HL-60 (cell line): ENCODE measurements around the gene NPAS1.

Experiments
- DNase-seq, 2 experiments: peaks; one replicate each; pipeline ENCODE4 v3.0.0-alpha.2; 2010 to 2020; ENCODE audit warnings: low read depth in 1 of 2, low spot score in 1 of 2
- H3K27ac ChIP-seq: fragments of 250-450 bp; sonication (Bioruptor Pico); replicated peaks from 2 replicates; pipeline ENCODE4 v1.5.1; 2020; ENCODE audit warnings: mild to moderate bottlenecking, moderate library complexity
- H3K27me3 ChIP-seq: fragments of 250-450 bp; sonication (Bioruptor Pico); 2 replicates; pipeline ENCODE4 v1.5.1; 2021; ENCODE audit warnings: mild to moderate bottlenecking, moderate library complexity; ENCODE audit not compliant: insufficient read depth, poor library complexity, severe bottlenecking
- H3K4me3 ChIP-seq: replicated peaks from 2 replicates; pipeline ENCODE4 v1.5.1; 2011; ENCODE audit warnings: mild to moderate bottlenecking, control low read depth, low read length; ENCODE audit not compliant: insufficient read depth
- GABPA ChIP-seq: IDR thresholded peaks from 2 replicates; pipeline ENCODE4 v1.6.1; 2012; ENCODE audit warnings: low read depth
- POLR2AphosphoS5 ChIP-seq: IDR thresholded peaks from 2 replicates; pipeline ENCODE4 v1.6.1; 2012; ENCODE audit warnings: low read depth
- SPI1 ChIP-seq: IDR thresholded peaks from 2 replicates; pipeline ENCODE4 v1.6.1; 2012; ENCODE audit warnings: low read depth, mild to moderate bottlenecking, borderline replicate concordance
- TF ChIP-seq, protein P1 (sequence below): IDR thresholded peaks from one replicate; pipeline ENCODE4 v1.5.1; 2011; ENCODE audit warnings: low read length, control low read depth, inconsistent platforms; ENCODE audit not compliant: insufficient read depth
- TF ChIP-seq, protein P2 (sequence below): IDR thresholded peaks from 2 replicates; pipeline ENCODE4 v1.6.1; 2012; ENCODE audit warnings: low read depth; ENCODE audit not compliant: insufficient replicate concordance

NPAS1 gene

DNA sequence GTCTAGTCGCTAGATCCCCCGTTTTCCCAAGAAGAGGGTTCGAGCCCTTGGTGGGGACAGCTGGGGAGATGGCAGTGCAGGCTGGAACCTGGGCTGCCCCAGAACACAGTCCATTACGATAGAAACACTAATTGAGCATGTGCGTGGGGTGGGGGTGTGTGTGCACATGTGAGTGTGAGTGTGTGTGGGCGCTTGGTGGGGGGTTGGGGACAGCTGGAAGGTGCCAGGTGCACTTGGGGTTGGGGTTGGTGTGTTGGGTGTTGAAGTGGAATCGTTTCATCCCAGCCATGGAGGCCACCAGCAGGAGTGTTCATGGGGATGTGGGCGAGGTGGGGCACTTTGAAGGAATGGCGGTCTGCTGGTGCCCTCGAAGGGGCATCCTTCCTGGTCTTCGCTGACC lies 18.1 kb upstream of the NPAS1 start:
- Histone ChIP-seq H3K4me3 (no peak overlapping the region), H3K27me3 (peaks cover 16% of the 10 kb centered on the region), H3K27ac (no peak overlapping the region)
- DNase-seq = no peak
- TF ChIP-seq POLR2AphosphoS5 = no peak; the same call in 1 of the 2 replicates
- no peak for TF ChIP-seq GABPA
- TF ChIP-seq SPI1 = no peak
- TF ChIP-seq, protein P1, sequence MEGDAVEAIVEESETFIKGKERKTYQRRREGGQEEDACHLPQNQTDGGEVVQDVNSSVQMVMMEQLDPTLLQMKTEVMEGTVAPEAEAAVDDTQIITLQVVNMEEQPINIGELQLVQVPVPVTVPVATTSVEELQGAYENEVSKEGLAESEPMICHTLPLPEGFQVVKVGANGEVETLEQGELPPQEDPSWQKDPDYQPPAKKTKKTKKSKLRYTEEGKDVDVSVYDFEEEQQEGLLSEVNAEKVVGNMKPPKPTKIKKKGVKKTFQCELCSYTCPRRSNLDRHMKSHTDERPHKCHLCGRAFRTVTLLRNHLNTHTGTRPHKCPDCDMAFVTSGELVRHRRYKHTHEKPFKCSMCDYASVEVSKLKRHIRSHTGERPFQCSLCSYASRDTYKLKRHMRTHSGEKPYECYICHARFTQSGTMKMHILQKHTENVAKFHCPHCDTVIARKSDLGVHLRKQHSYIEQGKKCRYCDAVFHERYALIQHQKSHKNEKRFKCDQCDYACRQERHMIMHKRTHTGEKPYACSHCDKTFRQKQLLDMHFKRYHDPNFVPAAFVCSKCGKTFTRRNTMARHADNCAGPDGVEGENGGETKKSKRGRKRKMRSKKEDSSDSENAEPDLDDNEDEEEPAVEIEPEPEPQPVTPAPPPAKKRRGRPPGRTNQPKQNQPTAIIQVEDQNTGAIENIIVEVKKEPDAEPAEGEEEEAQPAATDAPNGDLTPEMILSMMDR = no peak
- TF ChIP-seq, protein P2, sequence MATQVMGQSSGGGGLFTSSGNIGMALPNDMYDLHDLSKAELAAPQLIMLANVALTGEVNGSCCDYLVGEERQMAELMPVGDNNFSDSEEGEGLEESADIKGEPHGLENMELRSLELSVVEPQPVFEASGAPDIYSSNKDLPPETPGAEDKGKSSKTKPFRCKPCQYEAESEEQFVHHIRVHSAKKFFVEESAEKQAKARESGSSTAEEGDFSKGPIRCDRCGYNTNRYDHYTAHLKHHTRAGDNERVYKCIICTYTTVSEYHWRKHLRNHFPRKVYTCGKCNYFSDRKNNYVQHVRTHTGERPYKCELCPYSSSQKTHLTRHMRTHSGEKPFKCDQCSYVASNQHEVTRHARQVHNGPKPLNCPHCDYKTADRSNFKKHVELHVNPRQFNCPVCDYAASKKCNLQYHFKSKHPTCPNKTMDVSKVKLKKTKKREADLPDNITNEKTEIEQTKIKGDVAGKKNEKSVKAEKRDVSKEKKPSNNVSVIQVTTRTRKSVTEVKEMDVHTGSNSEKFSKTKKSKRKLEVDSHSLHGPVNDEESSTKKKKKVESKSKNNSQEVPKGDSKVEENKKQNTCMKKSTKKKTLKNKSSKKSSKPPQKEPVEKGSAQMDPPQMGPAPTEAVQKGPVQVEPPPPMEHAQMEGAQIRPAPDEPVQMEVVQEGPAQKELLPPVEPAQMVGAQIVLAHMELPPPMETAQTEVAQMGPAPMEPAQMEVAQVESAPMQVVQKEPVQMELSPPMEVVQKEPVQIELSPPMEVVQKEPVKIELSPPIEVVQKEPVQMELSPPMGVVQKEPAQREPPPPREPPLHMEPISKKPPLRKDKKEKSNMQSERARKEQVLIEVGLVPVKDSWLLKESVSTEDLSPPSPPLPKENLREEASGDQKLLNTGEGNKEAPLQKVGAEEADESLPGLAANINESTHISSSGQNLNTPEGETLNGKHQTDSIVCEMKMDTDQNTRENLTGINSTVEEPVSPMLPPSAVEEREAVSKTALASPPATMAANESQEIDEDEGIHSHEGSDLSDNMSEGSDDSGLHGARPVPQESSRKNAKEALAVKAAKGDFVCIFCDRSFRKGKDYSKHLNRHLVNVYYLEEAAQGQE = no peak

DNA sequence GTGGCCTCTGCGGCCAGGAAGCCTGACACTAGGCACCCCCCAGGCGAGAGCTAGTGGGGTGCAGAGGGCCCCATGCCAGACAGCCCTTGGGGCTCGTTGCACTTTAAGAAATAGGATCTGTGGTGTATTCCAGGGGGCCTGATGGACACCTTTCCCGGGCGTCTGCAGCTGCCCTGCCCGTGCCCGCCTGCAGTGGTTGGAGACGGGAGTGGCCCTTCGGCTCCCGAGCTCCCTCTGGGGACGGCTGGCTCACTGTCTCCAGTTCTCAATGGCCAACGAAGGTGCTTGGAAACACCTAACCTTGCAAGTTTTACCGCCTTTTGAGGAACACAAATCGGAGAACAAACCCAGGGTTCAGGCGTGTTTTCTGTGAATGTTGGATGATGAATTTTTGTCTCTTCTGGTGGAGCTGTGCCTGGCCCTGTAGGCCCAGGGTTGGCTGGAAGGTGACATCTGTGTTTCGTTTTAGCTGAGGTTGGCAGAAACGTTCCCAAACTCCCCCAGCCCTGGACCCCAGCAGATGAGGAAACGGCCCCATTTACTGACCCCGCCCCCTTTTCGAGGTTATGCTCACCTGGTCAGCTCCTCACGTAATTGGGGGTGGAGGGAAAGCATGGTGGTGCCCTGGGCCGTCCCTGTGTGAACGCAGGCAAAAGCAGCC lies 17.4 kb upstream of the NPAS1 start:
- Histone ChIP-seq H3K27ac (no peak overlapping the region), H3K27me3 (peaks cover 16% of the 10 kb centered on the region), H3K4me3 (no peak overlapping the region)
- no peak; the same call in 1 of the 2 replicates for TF ChIP-seq POLR2AphosphoS5
- TF ChIP-seq, protein P1 = no peak
- TF ChIP-seq SPI1 = no peak
- TF ChIP-seq GABPA = no peak
- TF ChIP-seq, protein P2 = no peak
- no peak for DNase-seq

DNA sequence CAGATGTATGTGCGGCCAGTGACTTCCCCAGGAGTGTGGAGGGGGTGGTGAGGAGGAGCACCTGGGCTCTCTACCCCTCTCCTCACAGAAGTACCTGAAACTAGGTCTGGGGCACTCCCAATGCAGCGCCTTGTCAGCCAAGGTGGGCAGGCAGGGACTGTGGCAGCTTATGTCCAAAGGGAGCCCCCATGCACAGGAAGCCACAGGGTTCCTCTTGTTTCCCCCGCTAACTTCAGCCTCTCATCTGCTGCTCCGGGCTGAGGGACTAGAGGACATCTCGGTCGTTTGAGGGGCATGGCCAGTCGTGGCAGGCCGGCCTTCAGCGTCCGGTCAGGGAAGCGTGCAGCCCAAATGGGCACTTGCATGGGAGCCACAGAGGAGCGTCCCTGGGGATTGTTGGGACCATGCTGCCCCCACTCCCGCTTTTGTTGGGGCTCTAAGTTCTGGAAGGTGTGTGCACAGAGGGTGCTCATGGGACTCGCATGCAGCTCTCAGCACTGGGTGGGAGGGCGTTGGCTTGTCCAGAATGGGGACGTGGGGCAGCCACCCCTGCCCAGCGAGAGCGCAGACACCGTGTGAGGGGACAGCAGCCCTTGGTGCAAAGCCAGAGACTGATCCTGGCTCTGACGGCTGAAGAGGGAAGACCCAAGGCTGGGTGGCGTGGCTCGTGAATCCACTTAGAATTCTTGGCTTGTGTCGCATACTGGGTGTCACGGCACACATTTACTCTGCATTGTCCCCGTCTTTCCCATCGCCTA lies 16.6 kb upstream of the NPAS1 start:
- H3K4me3 ChIP-seq = no peak overlapping the region
- DNase-seq = no peak
- no peak overlapping the region for H3K27ac ChIP-seq
- H3K27me3 ChIP-seq = peaks cover 16% of the 10 kb centered on the region
- TF ChIP-seq, protein P1 = no peak
- TF ChIP-seq SPI1 (no peak), POLR2AphosphoS5 (no peak), GABPA (no peak)
- TF ChIP-seq, protein P2 = no peak
